ENCODE measurements around the gene OR2L5.

The OR2L5 gene

GRCh38 chr1:248007778-248008177 lies 5.7 kb upstream of the OR2L5 start:
- no peak overlapping the region for H3K4me3 ChIP-seq (ENCODE audit: low read depth, low read length)
- in situ Hi-C loops (cut with HindIII; ENCODE audit: low sequenced_read_pairs): no loop called here
- TF ChIP-seq, protein P1, sequence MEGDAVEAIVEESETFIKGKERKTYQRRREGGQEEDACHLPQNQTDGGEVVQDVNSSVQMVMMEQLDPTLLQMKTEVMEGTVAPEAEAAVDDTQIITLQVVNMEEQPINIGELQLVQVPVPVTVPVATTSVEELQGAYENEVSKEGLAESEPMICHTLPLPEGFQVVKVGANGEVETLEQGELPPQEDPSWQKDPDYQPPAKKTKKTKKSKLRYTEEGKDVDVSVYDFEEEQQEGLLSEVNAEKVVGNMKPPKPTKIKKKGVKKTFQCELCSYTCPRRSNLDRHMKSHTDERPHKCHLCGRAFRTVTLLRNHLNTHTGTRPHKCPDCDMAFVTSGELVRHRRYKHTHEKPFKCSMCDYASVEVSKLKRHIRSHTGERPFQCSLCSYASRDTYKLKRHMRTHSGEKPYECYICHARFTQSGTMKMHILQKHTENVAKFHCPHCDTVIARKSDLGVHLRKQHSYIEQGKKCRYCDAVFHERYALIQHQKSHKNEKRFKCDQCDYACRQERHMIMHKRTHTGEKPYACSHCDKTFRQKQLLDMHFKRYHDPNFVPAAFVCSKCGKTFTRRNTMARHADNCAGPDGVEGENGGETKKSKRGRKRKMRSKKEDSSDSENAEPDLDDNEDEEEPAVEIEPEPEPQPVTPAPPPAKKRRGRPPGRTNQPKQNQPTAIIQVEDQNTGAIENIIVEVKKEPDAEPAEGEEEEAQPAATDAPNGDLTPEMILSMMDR (IDR thresholded peaks at IDR 0.05; ENCODE audit: low read depth, low read length): no peak
- DNase-seq (ENCODE audit: low read depth, low spot score): no peak

GRCh38 chr1:248009681-248010080 lies 3.8 kb upstream of the OR2L5 start:
- no peak overlapping the region for H3K4me3 ChIP-seq (ENCODE audit: low read depth, low read length)
- in situ Hi-C loops (cut with HindIII; ENCODE audit: low sequenced_read_pairs): no loop called here
- TF ChIP-seq, protein P1 (IDR thresholded peaks at IDR 0.05; ENCODE audit: low read depth, low read length): no peak
- DNase-seq (ENCODE audit: low read depth, low spot score): no peak

GRCh38 chr1:248015803-248016202 lies 2.3 kb downstream of the OR2L5 start:
- H3K4me3 ChIP-seq (ENCODE audit: low read depth, low read length): no peak overlapping the region
- DNase-seq (ENCODE audit: low read depth, low spot score): no peak
- in situ Hi-C loops (cut with HindIII; ENCODE audit: low sequenced_read_pairs): no loop called here
- TF ChIP-seq, protein P1 (IDR thresholded peaks at IDR 0.05; ENCODE audit: low read depth, low read length): no peak

DNA sequence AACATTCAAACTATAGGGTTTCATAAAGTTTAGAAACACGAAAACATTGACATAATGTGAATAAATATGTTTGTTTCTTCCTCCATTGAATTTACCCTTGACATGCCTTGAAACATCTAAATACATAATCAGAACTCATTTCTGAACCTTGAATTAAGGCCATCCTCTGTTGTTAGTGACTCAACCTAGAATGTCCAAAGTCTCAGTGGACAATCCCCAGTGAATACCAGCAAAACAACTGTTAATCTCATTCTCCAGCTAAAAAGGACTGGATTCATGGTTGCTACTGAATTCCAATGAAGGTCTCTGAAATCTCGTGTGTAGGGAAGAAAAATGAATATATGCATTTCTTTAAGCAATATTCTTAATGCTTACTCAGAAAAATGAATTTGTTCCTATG lies 16.3 kb downstream of the OR2L5 start, which contains the start of gene OR2L2:
OR2L2 (plus strand) TSS at position 301 of the 400 bp plus-strand sequence. CDS start 8,198 bp downstream, outside the sequence.
- DNase-seq (ENCODE audit: low read depth, low spot score): no peak
- in situ Hi-C loops (cut with HindIII; ENCODE audit: low sequenced_read_pairs): no loop called here

GRCh38 chr1:248045209-248045608 lies 31.7 kb downstream of the OR2L5 start:
- TF ChIP-seq, protein P1 (IDR thresholded peaks at IDR 0.05; ENCODE audit: low read depth, low read length): no peak
- in situ Hi-C loops (cut with HindIII; ENCODE audit: low sequenced_read_pairs): no loop called here
- no peak for DNase-seq (ENCODE audit: low read depth, low spot score)
- no peak overlapping the region for H3K4me3 ChIP-seq (ENCODE audit: low read depth, low read length)

More for the DNA sequence above, 16.3 kb downstream of the OR2L5 start, which contains the start of gene OR2L2:
- no peak within 1 kb of the TSS for H3K4me3 ChIP-seq (ENCODE audit: low read depth, low read length)
- TF ChIP-seq, protein P1 (IDR thresholded peaks at IDR 0.05; ENCODE audit: low read depth, low read length): no peak

- H3K4me3 ChIP-seq (ENCODE audit: low read depth, low read length): no peak within 1 kb of the TSS
- in situ Hi-C loops (cut with HindIII; ENCODE audit: low sequenced_read_pairs): no loop called here
- no peak for DNase-seq (ENCODE audit: low read depth, low spot score)
- TF ChIP-seq, protein P1 (IDR thresholded peaks at IDR 0.05; ENCODE audit: low read depth, low read length): no peak
These were observed 33.1 kb downstream of the OR2L5 start, which contains the start of gene OR2L3 for GRCh38 chr1:248046536-248046935. TSS of gene OR2L3 (plus strand) at chr1:248046836. CDS start at chr1:248060682, 13,846 bp downstream.
